ENCODE results near the gene SREBF1. TPM values are rescaled to one million over a fixed set of nuclear protein-coding genes. Genes with fewer than 3 reads are reported as not detected.

The SREBF1 gene
- polyA plus RNA-seq (2012; rRNA removed) = 15.9 and 20.4 TPM in 2 replicates
- polyA plus RNA-seq (2012; cell fraction: cytosol; rRNA removed) = 5.3 and 8.6 TPM in 2 replicates
- 92.2 and 140 TPM in 2 replicates for polyA plus RNA-seq (2012; cell fraction: nucleus; rRNA removed)

DNA sequence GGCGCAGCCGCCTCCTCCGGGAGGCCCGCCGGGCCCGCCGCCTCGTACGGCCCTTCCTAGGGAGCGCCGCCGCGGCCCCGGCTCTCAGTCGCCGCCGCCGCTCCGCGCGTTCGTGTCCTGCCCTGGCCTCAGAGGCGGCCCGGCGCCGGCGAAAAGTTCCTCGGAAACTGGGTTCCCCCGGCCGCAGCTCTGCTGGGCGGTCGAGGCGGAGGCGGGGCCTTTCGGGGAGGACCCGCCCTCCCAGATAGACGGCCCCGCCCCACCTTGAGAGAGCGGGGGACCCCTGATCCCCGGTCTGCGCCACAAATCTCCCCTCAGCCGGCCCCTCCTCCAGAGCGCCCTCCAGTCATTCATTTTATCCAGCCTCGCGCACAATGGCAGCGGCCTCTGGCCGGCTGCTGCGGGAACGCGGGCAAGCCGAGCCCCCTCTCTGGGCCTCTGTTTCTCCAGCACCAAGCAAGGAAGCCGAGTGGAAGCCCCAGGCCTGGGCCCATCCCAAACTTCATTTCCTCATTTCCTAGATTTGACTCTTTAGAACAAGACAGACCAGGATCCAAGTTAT lies at the start of gene SREBF1:
Gene SREBF1 (minus strand): TSS at position 169 of the 562 bp plus-strand sequence. CDS start 169 bp downstream, outside the sequence.
- Histone ChIP-seq H3K27me3 (ENCODE audit: insufficient read depth) (no peaks in the 10 kb centered on the region), H3K4me1 (ENCODE audit: control insufficient read depth in 1 of 2, insufficient read depth in 2 of 2, low read depth in 1 of 2, low read length in 1 of 2) (peaks cover 22 to 64% of the 10 kb centered on the region in 2 experiments; a peak in 3 of 4 replicates), H3K4me2 (peak within 1 kb of the TSS; percentile 94), H2AFZ (ENCODE audit: low read depth) (peak within 1 kb of the TSS; percentile 61; the same call in 1 of the 2 replicates), H3K36me3 (replicated peaks in 1 of 2; ENCODE audit: control insufficient read depth in 1 of 2, insufficient read depth in 2 of 2, low read length in 1 of 2) (no peaks in the 10 kb centered on the region), H3K27ac (ENCODE audit: low read depth in 2 of 2, low read length in 1 of 2) (peak within 1 kb of the TSS; percentile 69 to 95), H3K9me3 (no peaks in the 10 kb centered on the region), H3K9me2 (no peaks in the 10 kb centered on the region), H3F3A (replicated peaks; ENCODE audit: insufficient read depth) (peaks cover 17% of the 10 kb centered on the region), H4K20me1 (ENCODE audit: insufficient read depth) (no peaks in the 10 kb centered on the region), H3K9ac (peak within 1 kb of the TSS; percentile 88), H3K4me3 (ENCODE audit: low read depth in 2 of 2, low read length in 1 of 2) (peak within 1 kb of the TSS; percentile 75 to 79), H3K79me2 (ENCODE audit: insufficient read depth) (peaks cover 6% of the 10 kb centered on the region; the same call in 1 of the 2 replicates)
- TF ChIP-seq RCOR1 (IDR thresholded peaks at IDR 0.05; ENCODE audit: low read length) (0 out of 2 replicates have a peak, but pooled peaks have one; percentile 44), EP300 (IDR thresholded peaks at IDR 0.05; ENCODE audit: borderline replicate concordance in 1 of 2, low read depth in 1 of 2, low read length in 1 of 2) (no peak)
- TF ChIP-seq, protein P1, sequence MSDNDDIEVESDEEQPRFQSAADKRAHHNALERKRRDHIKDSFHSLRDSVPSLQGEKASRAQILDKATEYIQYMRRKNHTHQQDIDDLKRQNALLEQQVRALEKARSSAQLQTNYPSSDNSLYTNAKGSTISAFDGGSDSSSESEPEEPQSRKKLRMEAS (IDR thresholded peaks at IDR 0.05; ENCODE audit: low read depth) = peak; percentile 16
- WGBS (ENCODE audit: low lambda C conversion rate) = 21% methylated on average over 14 of the region's 52 CpGs
- CTCF ChIA-PET = interaction anchor here (0.6 to 5.2 kb wide), 12 partner anchors 8 to 156 kb away, joined by 3 to 32 read pairs (median 5); partner anchors contain the start of gene RAI1
- DNase-seq = peak; percentile 87
- POLR2A ChIA-PET = interaction anchor here (0.6 to 4.0 kb wide), 26 partner anchors 10 to 171 kb away, joined by 3 to 44 read pairs (median 6); no protein-coding TSS in a partner anchor

DNA sequence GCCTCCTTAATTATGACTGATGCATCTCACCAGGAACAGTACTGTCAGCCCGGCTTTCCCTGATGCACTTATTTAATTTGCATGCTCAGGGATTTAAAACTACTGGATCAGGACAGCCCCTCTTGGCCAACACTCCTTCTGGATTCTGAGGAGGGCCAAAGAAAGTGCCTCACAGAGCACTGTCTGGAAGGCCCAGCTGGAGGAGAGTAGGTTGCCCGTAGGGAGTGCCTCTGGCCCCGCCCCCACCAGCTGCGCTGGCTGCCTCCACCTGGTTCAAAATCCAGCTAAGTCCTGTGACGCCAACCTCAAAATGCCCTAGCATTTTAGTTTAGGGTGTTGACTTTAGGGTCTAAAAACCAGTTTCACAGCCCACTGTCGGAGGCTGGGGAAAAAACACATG lies 49.4 kb upstream of the SREBF1 start:
- TF ChIP-seq RCOR1 (IDR thresholded peaks at IDR 0.05; ENCODE audit: low read length) (no peak), GABPA (IDR thresholded peaks at IDR 0.05; ENCODE audit: low read depth) (no peak), NFIC (IDR thresholded peaks at IDR 0.05; ENCODE audit: borderline replicate concordance) (no peak), POLR2AphosphoS5 (IDR thresholded peaks at IDR 0.05; ENCODE audit: low read depth, low read length) (no peak), TAF1 (IDR thresholded peaks at IDR 0.05; ENCODE audit: borderline replicate concordance, low read depth, low read length) (no peak), ELF1 (IDR thresholded peaks at IDR 0.05) (no peak), FOSL2 (IDR thresholded peaks at IDR 0.05; ENCODE audit: borderline replicate concordance, low read depth) (no peak)
- TF ChIP-seq, protein P2, sequence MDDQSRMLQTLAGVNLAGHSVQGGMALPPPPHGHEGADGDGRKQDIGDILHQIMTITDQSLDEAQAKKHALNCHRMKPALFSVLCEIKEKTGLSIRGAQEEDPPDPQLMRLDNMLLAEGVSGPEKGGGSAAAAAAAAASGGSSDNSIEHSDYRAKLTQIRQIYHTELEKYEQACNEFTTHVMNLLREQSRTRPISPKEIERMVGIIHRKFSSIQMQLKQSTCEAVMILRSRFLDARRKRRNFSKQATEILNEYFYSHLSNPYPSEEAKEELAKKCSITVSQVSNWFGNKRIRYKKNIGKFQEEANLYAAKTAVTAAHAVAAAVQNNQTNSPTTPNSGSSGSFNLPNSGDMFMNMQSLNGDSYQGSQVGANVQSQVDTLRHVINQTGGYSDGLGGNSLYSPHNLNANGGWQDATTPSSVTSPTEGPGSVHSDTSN (IDR thresholded peaks at IDR 0.05) = no peak
- TF ChIP-seq, protein P3, sequence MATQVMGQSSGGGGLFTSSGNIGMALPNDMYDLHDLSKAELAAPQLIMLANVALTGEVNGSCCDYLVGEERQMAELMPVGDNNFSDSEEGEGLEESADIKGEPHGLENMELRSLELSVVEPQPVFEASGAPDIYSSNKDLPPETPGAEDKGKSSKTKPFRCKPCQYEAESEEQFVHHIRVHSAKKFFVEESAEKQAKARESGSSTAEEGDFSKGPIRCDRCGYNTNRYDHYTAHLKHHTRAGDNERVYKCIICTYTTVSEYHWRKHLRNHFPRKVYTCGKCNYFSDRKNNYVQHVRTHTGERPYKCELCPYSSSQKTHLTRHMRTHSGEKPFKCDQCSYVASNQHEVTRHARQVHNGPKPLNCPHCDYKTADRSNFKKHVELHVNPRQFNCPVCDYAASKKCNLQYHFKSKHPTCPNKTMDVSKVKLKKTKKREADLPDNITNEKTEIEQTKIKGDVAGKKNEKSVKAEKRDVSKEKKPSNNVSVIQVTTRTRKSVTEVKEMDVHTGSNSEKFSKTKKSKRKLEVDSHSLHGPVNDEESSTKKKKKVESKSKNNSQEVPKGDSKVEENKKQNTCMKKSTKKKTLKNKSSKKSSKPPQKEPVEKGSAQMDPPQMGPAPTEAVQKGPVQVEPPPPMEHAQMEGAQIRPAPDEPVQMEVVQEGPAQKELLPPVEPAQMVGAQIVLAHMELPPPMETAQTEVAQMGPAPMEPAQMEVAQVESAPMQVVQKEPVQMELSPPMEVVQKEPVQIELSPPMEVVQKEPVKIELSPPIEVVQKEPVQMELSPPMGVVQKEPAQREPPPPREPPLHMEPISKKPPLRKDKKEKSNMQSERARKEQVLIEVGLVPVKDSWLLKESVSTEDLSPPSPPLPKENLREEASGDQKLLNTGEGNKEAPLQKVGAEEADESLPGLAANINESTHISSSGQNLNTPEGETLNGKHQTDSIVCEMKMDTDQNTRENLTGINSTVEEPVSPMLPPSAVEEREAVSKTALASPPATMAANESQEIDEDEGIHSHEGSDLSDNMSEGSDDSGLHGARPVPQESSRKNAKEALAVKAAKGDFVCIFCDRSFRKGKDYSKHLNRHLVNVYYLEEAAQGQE (IDR thresholded peaks at IDR 0.05; ENCODE audit: low read depth, low read length) = no peak
- TF ChIP-seq, protein P4, sequence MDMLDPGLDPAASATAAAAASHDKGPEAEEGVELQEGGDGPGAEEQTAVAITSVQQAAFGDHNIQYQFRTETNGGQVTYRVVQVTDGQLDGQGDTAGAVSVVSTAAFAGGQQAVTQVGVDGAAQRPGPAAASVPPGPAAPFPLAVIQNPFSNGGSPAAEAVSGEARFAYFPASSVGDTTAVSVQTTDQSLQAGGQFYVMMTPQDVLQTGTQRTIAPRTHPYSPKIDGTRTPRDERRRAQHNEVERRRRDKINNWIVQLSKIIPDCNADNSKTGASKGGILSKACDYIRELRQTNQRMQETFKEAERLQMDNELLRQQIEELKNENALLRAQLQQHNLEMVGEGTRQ (IDR thresholded peaks at IDR 0.05; ENCODE audit: borderline replicate concordance, low read depth, low read length) = no peak
- Histone ChIP-seq H3K27ac (ENCODE audit: low read depth in 2 of 2, low read length in 1 of 2) (no peak overlapping the region), H3K79me2 (ENCODE audit: insufficient read depth) (no peaks in the 10 kb centered on the region), H3F3A (replicated peaks; ENCODE audit: insufficient read depth) (no peaks in the 10 kb centered on the region), H3K4me3 (ENCODE audit: low read depth in 2 of 2, low read length in 1 of 2) (no peak overlapping the region), H2AFZ (ENCODE audit: low read depth) (no peak overlapping the region), H3K27me3 (ENCODE audit: insufficient read depth) (no peaks in the 10 kb centered on the region), H3K9me2 (no peaks in the 10 kb centered on the region), H3K9me3 (no peaks in the 10 kb centered on the region), H3K4me1 (ENCODE audit: control insufficient read depth in 1 of 2, insufficient read depth in 2 of 2, low read depth in 1 of 2, low read length in 1 of 2) (peaks cover 0 to 29% of the 10 kb centered on the region in 2 experiments; a peak in 1 of 4 replicates), H3K4me2 (no peak overlapping the region), H4K20me1 (ENCODE audit: insufficient read depth) (no peaks in the 10 kb centered on the region), H3K36me3 (replicated peaks in 1 of 2; ENCODE audit: control insufficient read depth in 1 of 2, insufficient read depth in 2 of 2, low read length in 1 of 2) (peaks cover 16 to 63% of the 10 kb centered on the region in 2 experiments), H3K9ac (no peak overlapping the region)
- CTCF ChIA-PET = interaction anchor here (10.4 kb wide), 1 partner anchor 33 kb away, joined by 158 read pairs; no protein-coding TSS in a partner anchor
- POLR2A ChIA-PET = no interaction called here
- no peak for DNase-seq
- 94% methylated on average over 6 of the region's 6 CpGs for WGBS (ENCODE audit: low lambda C conversion rate)
